ENCODE measurements around the gene ZNF470.
A peak's percentile ranks its signal among the peaks of the same experiment; 100 is the strongest.

The ZNF470 gene

GRCh38 chr19:56566904-56567273, 379 bp upstream of the ZNF470 start:
- Histone ChIP-seq H3K4me3 (ENCODE audit: low read length) (peak overlapping the region; percentile 86), H3K4me1 (ENCODE audit: control insufficient read depth, low read length) (0 out of 2 replicates have a peak, but pooled peaks cover 3% of the 10 kb centered on the region), H3K27ac (ENCODE audit: low read depth, low read length) (no peak overlapping the region), H3K79me2 (ENCODE audit: control insufficient read depth, low read length) (no peaks in the 10 kb centered on the region), H3F3A (ENCODE audit: control insufficient read depth, insufficient read depth) (no peaks in the 10 kb centered on the region), H3K27me3 (ENCODE audit: control insufficient read depth, low read length) (no peaks in the 10 kb centered on the region), H3K9me2 (replicated peaks; ENCODE audit: control insufficient read depth, low read length) (no peaks in the 10 kb centered on the region), H3K36me3 (ENCODE audit: control insufficient read depth, low read length) (no peaks in the 10 kb centered on the region), H3K9me3 (ENCODE audit: control insufficient read depth, insufficient read depth, low read length) (peaks cover 35% of the 10 kb centered on the region), H4K20me1 (ENCODE audit: control insufficient read depth, insufficient read depth, low read depth, low read length) (no peaks in the 10 kb centered on the region), H3K4me2 (ENCODE audit: low read length) (peak overlapping the region; percentile 67)
- no peak for TF ChIP-seq EZH2phosphoT487 (IDR thresholded peaks at IDR 0.05; ENCODE audit: borderline replicate concordance, low read length)
- TF ChIP-seq, protein P1, sequence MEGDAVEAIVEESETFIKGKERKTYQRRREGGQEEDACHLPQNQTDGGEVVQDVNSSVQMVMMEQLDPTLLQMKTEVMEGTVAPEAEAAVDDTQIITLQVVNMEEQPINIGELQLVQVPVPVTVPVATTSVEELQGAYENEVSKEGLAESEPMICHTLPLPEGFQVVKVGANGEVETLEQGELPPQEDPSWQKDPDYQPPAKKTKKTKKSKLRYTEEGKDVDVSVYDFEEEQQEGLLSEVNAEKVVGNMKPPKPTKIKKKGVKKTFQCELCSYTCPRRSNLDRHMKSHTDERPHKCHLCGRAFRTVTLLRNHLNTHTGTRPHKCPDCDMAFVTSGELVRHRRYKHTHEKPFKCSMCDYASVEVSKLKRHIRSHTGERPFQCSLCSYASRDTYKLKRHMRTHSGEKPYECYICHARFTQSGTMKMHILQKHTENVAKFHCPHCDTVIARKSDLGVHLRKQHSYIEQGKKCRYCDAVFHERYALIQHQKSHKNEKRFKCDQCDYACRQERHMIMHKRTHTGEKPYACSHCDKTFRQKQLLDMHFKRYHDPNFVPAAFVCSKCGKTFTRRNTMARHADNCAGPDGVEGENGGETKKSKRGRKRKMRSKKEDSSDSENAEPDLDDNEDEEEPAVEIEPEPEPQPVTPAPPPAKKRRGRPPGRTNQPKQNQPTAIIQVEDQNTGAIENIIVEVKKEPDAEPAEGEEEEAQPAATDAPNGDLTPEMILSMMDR (IDR thresholded peaks at IDR 0.05; ENCODE audit: low read depth, low read length, poor library complexity, severe bottlenecking), result no peak

DNA sequence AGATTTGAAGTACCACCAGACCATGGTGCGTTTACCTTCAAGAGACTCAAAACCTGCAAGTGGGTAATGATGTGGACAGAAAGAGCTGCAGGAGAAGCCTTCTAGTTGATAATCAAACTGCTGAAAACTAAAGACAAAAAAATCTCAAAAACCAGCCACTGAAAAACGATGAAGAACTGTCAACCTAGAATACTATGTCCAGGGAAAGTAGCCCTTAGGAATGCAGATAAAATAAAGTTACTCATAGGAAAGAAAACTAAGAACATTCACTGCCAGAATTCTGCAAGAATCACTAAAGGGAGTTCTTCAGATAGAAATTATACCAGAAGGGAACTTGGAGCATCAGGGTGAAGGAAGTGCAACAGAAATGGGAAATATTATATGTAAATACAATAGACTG, 5.3 kb downstream of the ZNF470 start:
- Histone ChIP-seq H3K9me3 (ENCODE audit: control insufficient read depth, insufficient read depth, low read length) (peaks cover 28% of the 10 kb centered on the region), H3K36me3 (ENCODE audit: control insufficient read depth, low read length) (no peaks in the 10 kb centered on the region), H3K79me2 (ENCODE audit: control insufficient read depth, low read length) (no peaks in the 10 kb centered on the region), H3K9me2 (replicated peaks; ENCODE audit: control insufficient read depth, low read length) (no peaks in the 10 kb centered on the region), H3K4me3 (ENCODE audit: low read length) (no peak overlapping the region), H3K27ac (ENCODE audit: low read depth, low read length) (no peak overlapping the region), H3F3A (ENCODE audit: control insufficient read depth, insufficient read depth) (no peaks in the 10 kb centered on the region), H4K20me1 (ENCODE audit: control insufficient read depth, insufficient read depth, low read depth, low read length) (no peaks in the 10 kb centered on the region), H3K4me1 (ENCODE audit: control insufficient read depth, low read length) (0 out of 2 replicates have a peak, but pooled peaks cover 3% of the 10 kb centered on the region), H3K4me2 (ENCODE audit: low read length) (no peak overlapping the region), H3K27me3 (ENCODE audit: control insufficient read depth, low read length) (no peaks in the 10 kb centered on the region)
- TF ChIP-seq, protein P1 (IDR thresholded peaks at IDR 0.05; ENCODE audit: low read depth, low read length, poor library complexity, severe bottlenecking), result no peak
- TF ChIP-seq EZH2phosphoT487 (IDR thresholded peaks at IDR 0.05; ENCODE audit: borderline replicate concordance, low read length), result no peak

GRCh38 chr19:56573914-56574313, 6.6 kb downstream of the ZNF470 start:
- Histone ChIP-seq H3K36me3 (ENCODE audit: control insufficient read depth, low read length) (no peaks in the 10 kb centered on the region), H3K27ac (ENCODE audit: low read depth, low read length) (no peak overlapping the region), H3K9me2 (replicated peaks; ENCODE audit: control insufficient read depth, low read length) (no peaks in the 10 kb centered on the region), H3K27me3 (ENCODE audit: control insufficient read depth, low read length) (no peaks in the 10 kb centered on the region), H3K9me3 (ENCODE audit: control insufficient read depth, insufficient read depth, low read length) (peaks cover 33% of the 10 kb centered on the region), H3K4me3 (ENCODE audit: low read length) (no peak overlapping the region), H3K4me2 (ENCODE audit: low read length) (no peak overlapping the region), H4K20me1 (ENCODE audit: control insufficient read depth, insufficient read depth, low read depth, low read length) (no peaks in the 10 kb centered on the region), H3K4me1 (ENCODE audit: control insufficient read depth, low read length) (no peaks in the 10 kb centered on the region), H3F3A (ENCODE audit: control insufficient read depth, insufficient read depth) (no peaks in the 10 kb centered on the region), H3K79me2 (ENCODE audit: control insufficient read depth, low read length) (no peaks in the 10 kb centered on the region)
- TF ChIP-seq EZH2phosphoT487 (IDR thresholded peaks at IDR 0.05; ENCODE audit: borderline replicate concordance, low read length), result no peak
- TF ChIP-seq, protein P1 (IDR thresholded peaks at IDR 0.05; ENCODE audit: low read depth, low read length, poor library complexity, severe bottlenecking), result no peak

All from DOHH2 (cell line).